GM18867 (cell line): ENCODE results near the gene TSSK2.
"Not testable (repeated sequence)": the region's sequence is repeated elsewhere in the genome, so short reads cannot be mapped to it uniquely, and the experiment has no call there.

ENCODE experiments used
- ATAC-seq: cut with Tn5 transposase; IDR thresholded peaks from one replicate; pipeline ENCODE4 v1.9.1; 2021; ENCODE audit warnings: mild to moderate bottlenecking, moderate library complexity; ENCODE audit not compliant: unreplicated experiment

The TSSK2 gene

GRCh38 chr22:19138217-19139000, 7.3 kb downstream of the TSSK2 start:
- ATAC-seq = no peak

DNA sequence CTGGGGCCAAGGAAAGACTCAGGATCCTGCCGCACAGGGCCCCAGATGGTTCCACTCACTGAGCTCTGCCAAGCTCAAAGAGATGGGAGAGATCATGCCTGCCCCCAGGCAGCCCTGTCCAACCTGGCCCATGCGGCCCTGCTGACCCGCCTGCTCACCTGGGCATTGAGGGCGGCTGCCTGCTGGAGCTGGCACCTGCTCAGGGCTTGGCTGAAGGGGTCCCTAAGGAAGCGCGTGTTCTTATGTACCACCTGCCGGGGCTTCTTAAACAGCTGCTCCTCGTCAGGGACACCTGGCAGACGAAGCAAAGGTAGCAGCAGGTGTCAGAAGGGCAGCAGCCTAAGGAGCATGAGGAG, 7.9 kb downstream of the TSSK2 start:
- ATAC-seq = no peak

GRCh38 chr22:19139974-19140373, 8.9 kb downstream of the TSSK2 start:
- no peak for ATAC-seq

DNA sequence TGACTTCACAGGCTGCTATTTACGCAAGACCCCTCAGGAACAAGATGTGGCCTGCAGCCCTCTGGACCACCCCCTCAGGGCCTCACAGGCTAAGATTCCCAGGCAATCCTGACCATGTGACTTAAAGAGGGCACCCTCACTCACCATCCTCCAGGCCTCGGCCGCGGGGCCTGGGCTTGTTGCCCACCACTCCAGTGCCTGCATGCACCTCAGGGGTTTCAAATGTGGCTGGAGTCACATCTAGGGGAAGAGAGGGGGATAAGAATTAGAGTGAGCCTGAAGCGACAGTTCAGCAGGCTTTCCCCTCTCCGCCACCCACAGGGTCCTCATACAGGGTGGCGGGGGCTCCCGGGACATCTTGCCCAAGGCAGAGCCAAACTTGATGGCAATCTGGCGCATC, 11.3 kb downstream of the TSSK2 start:
- no peak for ATAC-seq

- no peak for ATAC-seq
These were observed 12.1 kb downstream of the TSSK2 start for GRCh38 chr22:19143212-19143611.

- ATAC-seq = no peak
These were observed 12.9 kb downstream of the TSSK2 start for GRCh38 chr22:19143967-19144400.

- ATAC-seq = no peak
These were observed 15.3 kb downstream of the TSSK2 start for GRCh38 chr22:19146215-19146968.

DNA sequence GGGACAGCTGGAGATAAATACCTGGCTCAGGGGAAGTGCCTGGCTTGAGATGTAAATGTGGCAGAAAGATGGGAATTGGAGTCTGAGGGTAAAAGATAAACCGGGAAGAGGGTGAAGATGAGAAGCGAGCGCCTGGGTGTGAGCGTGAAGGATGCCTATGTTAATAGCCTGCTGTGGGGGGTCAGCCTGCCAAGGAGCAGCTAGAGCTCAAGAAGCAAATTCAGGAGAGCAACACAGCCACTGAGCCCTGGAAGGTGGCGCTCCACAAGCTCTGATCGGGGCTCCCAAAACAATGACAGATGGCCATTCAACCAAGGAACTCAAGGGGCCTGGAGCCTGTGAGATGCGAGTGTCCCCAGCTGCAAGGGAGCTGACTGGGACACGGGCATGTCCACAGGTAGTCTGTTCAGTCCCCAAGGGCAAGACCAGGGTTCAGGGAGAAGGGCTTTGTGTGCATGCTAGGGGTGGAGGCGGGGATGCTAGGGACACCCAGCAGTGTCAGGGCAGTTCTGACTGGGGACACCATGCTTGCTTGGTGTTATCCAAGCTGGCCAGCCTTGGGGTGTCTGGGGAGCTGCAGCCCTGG, 16.2 kb downstream of the TSSK2 start:
- no peak for ATAC-seq

- no peak for ATAC-seq
These were observed 17.4 kb downstream of the TSSK2 start for GRCh38 chr22:19148417-19149046.

- ATAC-seq = no peak
These were observed 18.2 kb downstream of the TSSK2 start for GRCh38 chr22:19149047-19149883.

- no peak for ATAC-seq
These were observed 18.9 kb downstream of the TSSK2 start, which contains the start of gene GSC2 for GRCh38 chr22:19149991-19150390. GSC2 (minus strand) TSS chr22:19150292; CDS start chr22:19150283, 9 bp downstream.

GRCh38 chr22:19150482-19151328, 19.6 kb downstream of the TSSK2 start:
- no peak for ATAC-seq

GRCh38 chr22:19151329-19152191, 20.5 kb downstream of the TSSK2 start:
- ATAC-seq = no peak

DNA sequence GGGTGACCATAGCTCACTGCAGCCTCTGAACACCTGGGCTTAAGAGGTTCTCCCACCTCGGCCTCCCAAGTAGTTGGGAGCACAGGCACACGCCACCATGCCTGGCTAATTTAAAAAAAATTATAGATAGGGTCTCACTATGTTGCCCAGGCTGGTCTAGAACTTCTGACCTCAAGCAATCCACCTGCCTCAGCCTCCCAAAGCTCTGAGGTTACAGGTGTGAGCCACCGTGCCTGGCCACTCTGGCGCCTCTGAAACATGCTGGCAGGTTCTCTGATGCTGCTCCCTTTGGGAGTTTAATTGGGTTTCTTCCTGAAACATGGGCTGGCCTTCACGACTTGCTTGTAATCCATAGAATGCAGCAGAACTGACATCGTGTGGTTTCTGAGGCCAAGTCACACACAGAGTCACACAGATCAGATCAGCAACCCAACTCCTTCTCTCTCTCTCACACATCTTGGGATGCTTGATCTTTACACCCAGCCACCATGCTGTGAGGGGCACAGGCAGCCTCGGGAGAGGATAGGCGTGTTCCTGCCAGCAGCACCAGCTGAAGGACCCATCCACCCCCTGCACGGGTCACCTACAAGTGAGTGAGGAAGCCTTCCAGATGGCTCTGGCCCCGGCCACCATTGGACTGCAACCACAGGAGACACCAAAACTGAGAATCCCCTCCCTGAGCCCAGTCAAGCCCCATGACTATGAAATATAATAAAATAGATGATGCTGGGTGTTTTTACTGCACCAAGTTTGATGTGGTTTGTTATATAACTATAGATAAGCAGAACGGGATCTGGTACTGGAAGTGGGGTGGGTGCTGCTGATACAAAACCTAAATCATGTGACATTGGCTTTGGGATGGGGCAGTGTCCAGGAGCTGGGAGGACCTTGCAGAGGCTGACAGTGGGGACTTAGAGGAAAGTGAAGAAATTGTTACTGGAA, 22.1 kb downstream of the TSSK2 start:
- no peak for ATAC-seq

DNA sequence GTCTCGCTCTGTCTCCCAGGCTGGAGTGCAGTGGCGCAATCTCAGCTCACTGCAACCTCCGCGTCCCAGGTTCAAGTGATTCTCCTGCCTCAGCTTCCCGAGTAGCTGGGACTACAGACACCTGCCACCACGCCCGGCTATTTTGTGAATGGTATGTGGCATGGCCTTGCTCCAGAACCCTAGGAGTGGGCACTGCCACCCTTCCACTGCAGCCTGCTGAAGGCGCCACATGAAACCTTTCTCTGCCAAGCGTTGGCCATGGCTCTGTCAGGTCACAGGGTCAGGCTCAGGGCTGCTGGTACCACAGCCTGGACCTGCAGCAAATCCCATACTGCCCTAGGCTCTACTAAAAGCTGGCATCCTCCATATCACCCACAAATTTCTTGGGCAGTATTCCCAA, 25.0 kb downstream of the TSSK2 start:
- not testable (repeated sequence) for ATAC-seq

- not testable (repeated sequence) for ATAC-seq
These were observed 27.5 kb downstream of the TSSK2 start for GRCh38 chr22:19158649-19159048.

DNA sequence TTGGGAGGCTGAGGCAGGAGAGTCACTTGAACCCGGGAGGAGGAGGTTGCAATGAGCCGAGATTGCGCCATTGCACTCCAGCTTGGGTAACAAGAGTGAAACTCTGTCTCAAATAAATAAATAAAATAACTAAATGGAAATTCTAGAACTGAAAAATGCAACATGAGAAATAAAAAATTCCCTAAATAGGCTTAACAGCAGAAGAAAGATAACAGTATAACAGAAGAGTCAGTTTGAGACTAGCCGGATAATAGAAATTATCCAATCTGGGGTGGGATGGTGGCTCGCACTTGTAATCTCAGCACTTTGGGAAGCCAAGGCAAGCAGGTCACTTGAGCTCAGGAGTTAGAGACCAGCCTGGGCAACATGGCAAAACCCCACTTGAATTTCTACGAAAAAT, 33.3 kb downstream of the TSSK2 start:
- no peak for ATAC-seq

GRCh38 chr22:19166421-19166820, 35.3 kb downstream of the TSSK2 start:
- no peak for ATAC-seq
